ENCODE data around the gene ATAD5. TPM values are rescaled to one million over a fixed set of nuclear protein-coding genes. Genes with fewer than 3 reads are reported as not detected.

The ATAD5 gene
- total and polyA plus RNA-seq, 2 of the 13 experiments (the other 11 are each of a cell fraction or from before 2014, with no cell fraction given) = 1.8 to 10.7 TPM

DNA sequence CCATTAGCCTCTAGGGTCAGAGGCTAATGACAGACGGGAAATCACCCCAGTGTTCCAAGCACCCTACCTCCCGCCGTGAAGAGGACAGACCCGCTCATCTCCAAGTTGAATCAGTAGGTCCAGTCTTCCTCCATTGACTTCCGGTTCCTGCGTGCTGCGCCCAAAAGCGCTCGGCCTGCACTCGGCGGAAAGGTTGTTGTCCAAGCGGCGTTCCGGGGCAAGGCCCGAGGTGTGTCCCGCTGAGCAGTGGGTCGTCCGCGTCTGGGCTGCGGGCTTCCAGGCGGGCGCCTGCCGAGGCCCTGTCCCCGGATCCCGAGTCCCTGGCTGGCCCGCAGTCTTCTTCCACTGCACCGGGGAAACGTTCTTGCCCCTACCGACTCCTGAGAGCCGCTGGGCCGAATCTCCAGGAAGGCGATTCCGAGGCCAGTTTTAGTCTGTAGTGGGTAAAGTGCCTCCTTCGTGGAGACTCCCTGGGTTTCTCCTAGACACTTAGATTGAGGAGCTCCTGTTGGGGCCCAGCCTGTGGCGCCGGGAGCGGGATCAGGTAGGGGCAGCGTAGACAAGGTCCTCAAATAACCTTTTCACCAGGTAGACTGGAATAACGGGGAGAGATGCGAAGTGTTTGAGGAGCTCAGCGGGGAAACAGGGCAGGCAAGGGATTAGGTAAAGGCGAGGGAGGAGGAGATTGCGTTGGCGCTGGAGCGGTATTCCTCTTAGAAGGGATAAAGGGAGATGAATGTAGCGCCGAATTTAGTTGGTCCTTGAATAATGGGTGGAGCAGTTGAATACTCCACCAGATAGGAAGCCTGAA, 74.5 kb downstream of the ATAD5 start, which contains the start of gene TEFM (continued):
- TF ChIP-seq, protein P1, sequence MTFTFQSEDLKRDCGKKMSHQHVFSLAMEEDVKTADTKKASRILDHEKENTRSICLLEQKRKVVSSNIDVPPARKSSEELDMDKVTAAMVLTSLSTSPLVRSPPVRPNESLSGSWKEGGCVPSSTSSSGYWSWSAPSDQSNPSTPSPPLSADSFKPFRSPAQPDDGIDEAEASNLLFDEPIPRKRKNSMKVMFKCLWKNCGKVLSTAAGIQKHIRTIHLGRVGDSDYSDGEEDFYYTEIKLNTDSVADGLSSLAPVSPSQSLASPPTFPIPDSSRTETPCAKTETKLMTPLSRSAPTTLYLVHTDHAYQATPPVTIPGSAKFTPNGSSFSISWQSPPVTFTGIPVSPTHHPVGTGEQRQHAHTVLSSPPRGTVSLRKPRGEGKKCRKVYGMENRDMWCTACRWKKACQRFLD (CRISPR knock-in tag; IDR thresholded peaks at IDR 0.05; ENCODE audit: borderline replicate concordance) = 0 out of 2 replicates have a peak, but pooled peaks have one; percentile 82
- TF ChIP-seq RBAK (CRISPR knock-in tag; IDR thresholded peaks at IDR 0.05) (0 out of 2 replicates have a peak, but pooled peaks have one; percentile 42), GPN1 (CRISPR knock-in tag; IDR thresholded peaks at IDR 0.05; ENCODE audit: borderline replicate concordance) (no peak), ZNF160 (CRISPR knock-in tag; IDR thresholded peaks at IDR 0.05) (peak; percentile 89; the same call in 1 of the 2 replicates), ATM (IDR thresholded peaks at IDR 0.05; ENCODE audit: borderline replicate concordance) (no peak), PAX8 (CRISPR knock-in tag; IDR thresholded peaks at IDR 0.05; ENCODE audit: borderline replicate concordance) (peak; percentile 89; the same call in 1 of the 2 replicates), ZNF674 (CRISPR knock-in tag; IDR thresholded peaks at IDR 0.05; ENCODE audit: low read depth) (0 out of 2 replicates have a peak, but pooled peaks have one; percentile 29), ZBTB8A (CRISPR knock-in tag; IDR thresholded peaks at IDR 0.05; ENCODE audit: borderline replicate concordance, low read depth) (no peak), ZNF484 (CRISPR knock-in tag; IDR thresholded peaks at IDR 0.05; ENCODE audit: borderline replicate concordance, low read depth) (0 out of 2 replicates have a peak, but pooled peaks have one; percentile 51), ZNF747 (CRISPR knock-in tag; IDR thresholded peaks at IDR 0.05; ENCODE audit: borderline replicate concordance) (peak; percentile 84; the same call in 1 of the 2 replicates), ZNF333 (CRISPR knock-in tag; IDR thresholded peaks at IDR 0.05; ENCODE audit: borderline replicate concordance) (peak; percentile 86; the same call in 1 of the 2 replicates), ZNF839 (CRISPR knock-in tag; IDR thresholded peaks at IDR 0.05; ENCODE audit: borderline replicate concordance) (0 out of 2 replicates have a peak, but pooled peaks have one; percentile 60), FOXJ3 (CRISPR knock-in tag; IDR thresholded peaks at IDR 0.05; ENCODE audit: borderline replicate concordance) (peak; percentile 71; the same call in 1 of the 2 replicates), MIER3 (CRISPR knock-in tag; IDR thresholded peaks at IDR 0.05; ENCODE audit: borderline replicate concordance) (peak; percentile 92), ZFP62 (CRISPR knock-in tag; IDR thresholded peaks at IDR 0.05) (no peak), ZMYM4 (CRISPR knock-in tag; IDR thresholded peaks at IDR 0.05) (peak; percentile 83), REXO4 (CRISPR knock-in tag; IDR thresholded peaks at IDR 0.05; ENCODE audit: borderline replicate concordance) (0 out of 2 replicates have a peak, but pooled peaks have one; percentile 11), ZSCAN30 (CRISPR knock-in tag; IDR thresholded peaks at IDR 0.05) (0 out of 2 replicates have a peak, but pooled peaks have one; percentile 76), SMAD1 (CRISPR knock-in tag; IDR thresholded peaks at IDR 0.05; ENCODE audit: borderline replicate concordance, low read depth) (no peak; the same call in 1 of the 2 replicates), ZNF768 (CRISPR knock-in tag; IDR thresholded peaks at IDR 0.05) (peak; percentile 89; the same call in 1 of the 2 replicates)
- TF ChIP-seq, protein P2, sequence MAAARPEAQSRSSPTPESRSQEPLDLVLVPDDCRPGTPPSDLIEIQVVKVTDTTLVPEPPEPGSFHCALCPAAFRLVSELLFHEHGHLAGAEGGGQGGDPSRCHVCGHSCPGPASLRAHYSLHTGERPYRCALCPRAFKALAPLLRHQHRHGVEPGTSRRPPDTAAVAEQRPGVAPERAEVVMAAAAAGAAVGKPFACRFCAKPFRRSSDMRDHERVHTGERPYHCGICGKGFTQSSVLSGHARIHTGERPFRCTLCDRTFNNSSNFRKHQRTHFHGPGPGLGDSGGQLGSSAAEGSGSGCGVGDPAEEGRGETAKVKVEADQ (CRISPR knock-in tag; IDR thresholded peaks at IDR 0.05; ENCODE audit: borderline replicate concordance) = peak; percentile 93
- TF ChIP-seq, protein P3, sequence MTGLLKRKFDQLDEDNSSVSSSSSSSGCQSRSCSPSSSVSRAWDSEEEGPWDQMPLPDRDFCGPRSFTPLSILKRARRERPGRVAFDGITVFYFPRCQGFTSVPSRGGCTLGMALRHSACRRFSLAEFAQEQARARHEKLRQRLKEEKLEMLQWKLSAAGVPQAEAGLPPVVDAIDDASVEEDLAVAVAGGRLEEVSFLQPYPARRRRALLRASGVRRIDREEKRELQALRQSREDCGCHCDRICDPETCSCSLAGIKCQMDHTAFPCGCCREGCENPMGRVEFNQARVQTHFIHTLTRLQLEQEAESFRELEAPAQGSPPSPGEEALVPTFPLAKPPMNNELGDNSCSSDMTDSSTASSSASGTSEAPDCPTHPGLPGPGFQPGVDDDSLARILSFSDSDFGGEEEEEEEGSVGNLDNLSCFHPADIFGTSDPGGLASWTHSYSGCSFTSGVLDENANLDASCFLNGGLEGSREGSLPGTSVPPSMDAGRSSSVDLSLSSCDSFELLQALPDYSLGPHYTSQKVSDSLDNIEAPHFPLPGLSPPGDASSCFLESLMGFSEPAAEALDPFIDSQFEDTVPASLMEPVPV (CRISPR knock-in tag; IDR thresholded peaks at IDR 0.05) = peak; percentile 70; the same call in 1 of the 2 replicates

All from HepG2 (cell line).